Ascending aorta (tissue), 2 donors: ENCODE measurements around the gene TTC23. TPM values are rescaled to one million over a fixed set of nuclear protein-coding genes. Genes with fewer than 3 reads are reported as not detected.
"Not testable (repeated sequence)": the region's sequence is repeated elsewhere in the genome, so short reads cannot be mapped to it uniquely, and the experiment has no call there.

Experiments
- DNase-seq, 2 donors: peaks; one replicate each; pipeline ENCODE4 v3.0.0-alpha.2; 2019; ENCODE audit warnings: low spot score in 2 of 2
- H3K27ac ChIP-seq, 2 donors: fragments of 200-600 bp; sonication (generic); one replicate each; pipeline ENCODE4 v1.5.1; 2016 to 2017; ENCODE audit warnings: mild to moderate bottlenecking in 1 of 2
- H3K27me3 ChIP-seq: fragments of 200-600 bp; sonication (generic); one replicate; pipeline ENCODE4 v1.5.1; 2017
- H3K36me3 ChIP-seq, 2 donors: fragments of 200-600 bp; sonication (generic); one replicate each; pipeline ENCODE4 v1.5.1; 2016
- H3K4me1 ChIP-seq, 2 donors: fragments of 200-600 bp; sonication (generic); one replicate each; pipeline ENCODE4 v1.5.1; 2016 to 2017; ENCODE audit warnings: mild to moderate bottlenecking in 1 of 2
- H3K4me3 ChIP-seq, 2 donors: fragments of 200-600 bp; sonication (generic); one replicate each; pipeline ENCODE4 v1.5.1; 2016 to 2017; ENCODE audit warnings: mild to moderate bottlenecking in 1 of 2
- H3K9me3 ChIP-seq, 2 donors: fragments of 200-600 bp; sonication (generic); one replicate each; pipeline ENCODE4 v1.5.1; 2016
- intact Hi-C: fragments of 100-400 bp; cut with DNase I; formaldehyde crosslinking; loops from one replicate; pipeline ENCODE4 v1.15.1; 2023
- total RNA-seq: library from RNA; depleted of rRNA; stranded (reverse); fragments of >200 nt; gene quantifications from one replicate; pipeline ENCODE4 v1.1.0, GENCODE V29; 2016
- TF ChIP-seq, protein P1 (sequence below), 3 experiments: fragments of 200-600 bp in 2 of 3; fragments of 450-650 bp in 1 of 3; sonication (generic) in 2 of 3; IDR thresholded peaks; one replicate each; pipeline ENCODE4 v1.5.1; 2016 to 2019; ENCODE audit warnings: antibody characterized with exemption in 3 of 3, mild to moderate bottlenecking in 1 of 3, moderate library complexity in 1 of 3

The TTC23 gene
- total RNA-seq, 1 donor from 2014 or later, result 37.3 TPM

DNA sequence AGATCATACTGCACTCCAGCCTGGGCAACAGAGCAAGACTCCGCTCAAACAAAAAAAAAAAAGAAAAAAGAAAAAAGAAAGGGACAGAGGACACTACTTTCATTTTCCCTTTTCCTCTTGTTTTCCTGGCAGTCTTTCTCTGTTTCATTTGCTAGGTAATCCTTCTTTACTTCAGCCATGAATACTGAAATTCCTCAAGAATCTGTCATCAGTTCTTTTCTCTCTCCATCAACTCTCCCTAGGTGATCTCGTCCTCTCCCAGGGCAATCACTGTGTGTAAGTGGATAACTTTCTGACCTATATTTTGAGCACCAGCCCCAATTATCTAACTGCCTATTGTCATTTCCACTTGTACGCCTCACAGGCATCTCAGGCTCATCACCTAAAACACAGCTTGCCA lies 51.5 kb downstream of the TTC23 start:
- Histone ChIP-seq H3K4me1 (no peaks in the 10 kb centered on the region), H3K9me3 (no peaks in the 10 kb centered on the region), H3K4me3 (no peak overlapping the region), H3K27me3 (no peaks in the 10 kb centered on the region), H3K36me3 (peaks cover 11 to 24% of the 10 kb centered on the region in 2 donors), H3K27ac (no peak overlapping the region)
- intact Hi-C loops, result no loop called here
- no peak for DNase-seq
- TF ChIP-seq, protein P1, sequence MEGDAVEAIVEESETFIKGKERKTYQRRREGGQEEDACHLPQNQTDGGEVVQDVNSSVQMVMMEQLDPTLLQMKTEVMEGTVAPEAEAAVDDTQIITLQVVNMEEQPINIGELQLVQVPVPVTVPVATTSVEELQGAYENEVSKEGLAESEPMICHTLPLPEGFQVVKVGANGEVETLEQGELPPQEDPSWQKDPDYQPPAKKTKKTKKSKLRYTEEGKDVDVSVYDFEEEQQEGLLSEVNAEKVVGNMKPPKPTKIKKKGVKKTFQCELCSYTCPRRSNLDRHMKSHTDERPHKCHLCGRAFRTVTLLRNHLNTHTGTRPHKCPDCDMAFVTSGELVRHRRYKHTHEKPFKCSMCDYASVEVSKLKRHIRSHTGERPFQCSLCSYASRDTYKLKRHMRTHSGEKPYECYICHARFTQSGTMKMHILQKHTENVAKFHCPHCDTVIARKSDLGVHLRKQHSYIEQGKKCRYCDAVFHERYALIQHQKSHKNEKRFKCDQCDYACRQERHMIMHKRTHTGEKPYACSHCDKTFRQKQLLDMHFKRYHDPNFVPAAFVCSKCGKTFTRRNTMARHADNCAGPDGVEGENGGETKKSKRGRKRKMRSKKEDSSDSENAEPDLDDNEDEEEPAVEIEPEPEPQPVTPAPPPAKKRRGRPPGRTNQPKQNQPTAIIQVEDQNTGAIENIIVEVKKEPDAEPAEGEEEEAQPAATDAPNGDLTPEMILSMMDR (IDR thresholded peaks at IDR 0.05), result no peak

DNA sequence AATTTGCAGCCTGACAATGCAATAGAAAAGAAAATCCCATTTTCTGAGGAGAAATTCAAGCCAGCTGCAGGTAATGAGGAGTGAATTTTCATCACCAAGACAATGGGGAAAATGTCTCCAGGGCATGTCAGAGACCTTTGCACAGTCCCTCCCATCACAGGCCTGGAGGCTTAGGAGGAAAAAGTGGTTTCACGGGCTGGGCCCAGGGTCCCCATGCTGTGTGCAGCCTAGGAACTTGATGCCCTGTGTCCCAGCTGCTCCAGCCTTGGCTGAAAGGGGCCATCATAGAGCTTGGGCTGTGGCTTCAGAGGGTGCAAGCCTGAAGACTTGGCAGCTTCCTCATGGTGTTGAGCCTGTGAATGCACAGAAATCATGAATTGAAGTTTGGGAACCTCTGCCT lies 57.2 kb downstream of the TTC23 start:
- H3K27me3 ChIP-seq, intact Hi-C loops, H3K4me3 ChIP-seq, H3K4me1 ChIP-seq, DNase-seq, H3K27ac ChIP-seq, H3K9me3 ChIP-seq: not testable (repeated sequence)
- H3K36me3 ChIP-seq, result peaks cover 5 to 20% of the 10 kb centered on the region in 2 donors

DNA sequence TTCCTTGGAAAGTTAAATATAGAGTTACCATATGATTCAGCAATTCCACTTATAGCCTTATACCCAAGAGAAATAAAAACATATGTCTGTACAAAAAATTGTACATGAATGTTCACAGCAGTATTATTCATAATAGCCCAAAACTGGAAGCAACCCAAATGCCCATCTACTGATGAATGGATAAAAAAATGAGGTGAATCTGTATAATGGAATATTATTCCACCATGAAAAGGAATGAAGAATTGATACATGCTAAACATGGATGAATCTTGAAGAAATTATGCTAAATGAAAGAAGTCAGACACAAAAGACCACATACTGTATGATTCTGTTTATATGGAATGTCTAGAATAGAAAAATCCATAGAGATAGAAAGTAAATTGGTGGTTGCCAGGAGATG lies 61.4 kb downstream of the TTC23 start:
- Histone ChIP-seq H3K4me1 (peaks cover 0 to 14% of the 10 kb centered on the region in 2 donors), H3K9me3 (no peaks in the 10 kb centered on the region), H3K27me3 (no peaks in the 10 kb centered on the region), H3K4me3 (no peak overlapping the region), H3K27ac (no peak overlapping the region), H3K36me3 (peaks cover 0 to 17% of the 10 kb centered on the region in 2 donors)
- intact Hi-C loops, result no loop called here
- TF ChIP-seq, protein P1 (IDR thresholded peaks at IDR 0.05), result no peak
- no peak for DNase-seq

DNA sequence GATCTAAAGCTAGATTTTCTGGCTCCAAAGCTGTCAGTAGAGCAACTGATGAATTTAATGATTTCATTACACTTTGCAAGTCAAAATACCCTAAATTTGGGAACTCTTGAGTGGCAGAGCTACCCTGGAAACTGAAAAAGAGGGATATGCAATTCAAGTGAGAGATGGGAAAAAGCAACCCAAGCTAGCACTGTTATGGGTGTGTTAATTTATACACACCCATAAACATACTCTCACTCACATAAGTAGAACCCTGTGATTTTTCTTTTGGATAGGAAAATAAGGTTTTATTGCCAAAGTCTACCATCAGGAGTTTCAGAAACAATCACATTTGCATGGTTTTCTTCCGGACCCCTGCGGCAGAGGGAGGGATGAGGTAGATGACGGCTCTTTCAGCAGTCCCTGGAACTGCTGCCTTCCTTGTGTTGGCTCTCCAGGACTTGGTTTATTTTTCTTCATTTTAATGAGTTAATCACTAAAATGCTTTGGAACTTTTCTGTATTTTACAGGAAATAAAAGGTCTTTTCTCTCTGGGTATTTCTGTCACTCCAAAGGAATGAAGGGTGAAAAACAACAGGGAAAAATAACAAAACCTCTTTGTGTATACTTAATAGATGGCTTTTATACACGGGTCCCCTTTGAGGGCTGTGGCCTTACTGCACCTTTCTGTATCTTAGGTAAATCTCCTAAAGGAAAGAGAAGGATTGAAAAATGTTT lies 63.8 kb downstream of the TTC23 start:
- intact Hi-C loops, result no loop called here
- TF ChIP-seq, protein P1 (IDR thresholded peaks at IDR 0.05), result no peak
- Histone ChIP-seq H3K4me3 (no peak overlapping the region), H3K4me1 (peaks cover 0 to 34% of the 10 kb centered on the region in 2 donors), H3K27ac (peak overlapping the region; percentile 74 to 76), H3K27me3 (no peaks in the 10 kb centered on the region), H3K36me3 (no peaks in the 10 kb centered on the region), H3K9me3 (no peaks in the 10 kb centered on the region)
- no peak for DNase-seq

DNA sequence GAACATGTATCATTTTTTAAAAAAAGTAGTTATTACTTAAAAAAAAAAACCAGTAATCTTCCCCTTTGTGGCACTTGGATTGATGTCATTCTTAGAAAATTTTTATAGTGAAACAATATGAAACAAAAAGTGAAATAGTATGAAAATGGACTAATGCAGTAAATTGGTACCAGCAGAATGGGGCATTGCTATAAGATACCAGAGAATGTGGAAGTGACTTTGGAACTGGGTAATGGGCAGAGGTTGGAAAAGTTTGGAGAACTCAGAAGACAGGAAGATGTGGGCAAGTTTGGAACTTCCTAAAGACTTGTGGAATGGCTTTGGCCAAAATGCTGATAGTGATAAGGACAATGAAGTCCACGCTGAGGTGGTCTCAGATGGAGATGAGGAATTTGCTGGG lies 66.6 kb downstream of the TTC23 start:
- Histone ChIP-seq H3K4me1 (peaks cover 0 to 43% of the 10 kb centered on the region in 2 donors), H3K9me3 (no peaks in the 10 kb centered on the region), H3K36me3 (no peaks in the 10 kb centered on the region), H3K27me3 (no peaks in the 10 kb centered on the region), H3K27ac (peak overlapping the region in 1 of 2 donors; percentile 84), H3K4me3 (no peak overlapping the region)
- intact Hi-C loops, result no loop called here
- no peak for DNase-seq
- TF ChIP-seq, protein P1 (IDR thresholded peaks at IDR 0.05), result no peak

DNA sequence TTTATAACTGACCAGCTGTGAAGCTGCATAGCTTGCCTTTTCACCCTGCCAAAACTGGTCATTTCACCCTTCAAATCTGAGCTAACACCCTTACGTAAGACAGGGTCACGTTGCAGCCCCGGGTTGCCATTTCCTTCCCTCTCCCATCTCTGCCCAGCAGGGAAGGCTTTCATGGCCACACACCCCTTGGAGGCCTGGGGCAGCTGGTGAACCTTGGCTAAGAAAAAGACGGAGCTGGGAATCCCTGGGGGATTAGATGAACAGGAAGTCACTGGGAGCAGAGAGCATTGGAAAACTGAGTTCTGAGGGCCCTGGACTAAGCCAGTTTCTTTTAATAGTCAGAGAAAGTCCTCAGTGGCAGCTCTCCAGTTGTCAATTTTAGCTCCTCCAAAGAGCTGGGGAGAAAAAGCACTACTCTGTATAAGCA lies 67.8 kb downstream of the TTC23 start:
- DNase-seq, result peak in 1 of 2 donors; percentile 86
- intact Hi-C loops, result loop anchor here (2.0 kb wide), 1 partner anchor 77 kb away; the partner anchor contains the start of gene SYNM
- Histone ChIP-seq H3K4me1 (peaks cover 0 to 43% of the 10 kb centered on the region in 2 donors), H3K27me3 (no peaks in the 10 kb centered on the region), H3K36me3 (no peaks in the 10 kb centered on the region), H3K4me3 (no peak overlapping the region), H3K9me3 (no peaks in the 10 kb centered on the region), H3K27ac (peak overlapping the region; percentile 82 to 84)
- TF ChIP-seq, protein P1 (IDR thresholded peaks at IDR 0.05), result no peak
